Measurements from ENCODE around the gene TCL1A.

- TF ChIP-seq, protein P1, sequence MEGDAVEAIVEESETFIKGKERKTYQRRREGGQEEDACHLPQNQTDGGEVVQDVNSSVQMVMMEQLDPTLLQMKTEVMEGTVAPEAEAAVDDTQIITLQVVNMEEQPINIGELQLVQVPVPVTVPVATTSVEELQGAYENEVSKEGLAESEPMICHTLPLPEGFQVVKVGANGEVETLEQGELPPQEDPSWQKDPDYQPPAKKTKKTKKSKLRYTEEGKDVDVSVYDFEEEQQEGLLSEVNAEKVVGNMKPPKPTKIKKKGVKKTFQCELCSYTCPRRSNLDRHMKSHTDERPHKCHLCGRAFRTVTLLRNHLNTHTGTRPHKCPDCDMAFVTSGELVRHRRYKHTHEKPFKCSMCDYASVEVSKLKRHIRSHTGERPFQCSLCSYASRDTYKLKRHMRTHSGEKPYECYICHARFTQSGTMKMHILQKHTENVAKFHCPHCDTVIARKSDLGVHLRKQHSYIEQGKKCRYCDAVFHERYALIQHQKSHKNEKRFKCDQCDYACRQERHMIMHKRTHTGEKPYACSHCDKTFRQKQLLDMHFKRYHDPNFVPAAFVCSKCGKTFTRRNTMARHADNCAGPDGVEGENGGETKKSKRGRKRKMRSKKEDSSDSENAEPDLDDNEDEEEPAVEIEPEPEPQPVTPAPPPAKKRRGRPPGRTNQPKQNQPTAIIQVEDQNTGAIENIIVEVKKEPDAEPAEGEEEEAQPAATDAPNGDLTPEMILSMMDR (IDR thresholded peaks at IDR 0.05; ENCODE audit: borderline replicate concordance, extremely low read depth, low read length, poor library complexity, severe bottlenecking): no peak
- TF ChIP-seq EZH2 (IDR thresholded peaks at IDR 0.05; ENCODE audit: borderline replicate concordance, low read depth, low read length, severe bottlenecking): no peak
Measured at GRCh38 chr14:95679148-95679815, 34.6 kb downstream of the TCL1A start.
